NB4 (cell line): ENCODE measurements around the gene UXS1.

Source experiments
- DNase-seq: peaks from one replicate; pipeline ENCODE4 v3.0.0; 2010; ENCODE audit warnings: low read depth
- H3K4me3 ChIP-seq: one replicate; pipeline ENCODE4 v1.5.1; 2011; ENCODE audit warnings: mild to moderate bottlenecking, low read depth, low read length, moderate library complexity
- CTCF ChIP-seq: IDR thresholded peaks from one replicate; pipeline ENCODE4 v1.5.1; 2012; ENCODE audit warnings: low read depth, low read length
- MYC ChIP-seq: IDR thresholded peaks from 2 replicates; pipeline ENCODE4 v1.6.1; 2011; ENCODE audit warnings: low read depth, low read length
- POLR2A ChIP-seq: IDR thresholded peaks from 2 replicates; pipeline ENCODE4 v1.6.1; 2011; ENCODE audit warnings: mild to moderate bottlenecking; ENCODE audit not compliant: insufficient read length; ENCODE audit errors: extremely low read depth
- TF ChIP-seq, protein P1 (sequence below): IDR thresholded peaks from 2 replicates; pipeline ENCODE4 v1.6.1; 2011; ENCODE audit warnings: low read depth, low read length

Gene UXS1

GRCh38 chr2:106117882-106118684 is 76.0 kb downstream of the UXS1 start:
- DNase-seq, result no peak
- TF ChIP-seq POLR2A (no peak), MYC (no peak), CTCF (no peak)
- TF ChIP-seq, protein P1, sequence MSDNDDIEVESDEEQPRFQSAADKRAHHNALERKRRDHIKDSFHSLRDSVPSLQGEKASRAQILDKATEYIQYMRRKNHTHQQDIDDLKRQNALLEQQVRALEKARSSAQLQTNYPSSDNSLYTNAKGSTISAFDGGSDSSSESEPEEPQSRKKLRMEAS, result no peak
- H3K4me3 ChIP-seq, result no peak overlapping the region

GRCh38 chr2:106117347-106117746 is 76.8 kb downstream of the UXS1 start:
- no peak for TF ChIP-seq MYC
- TF ChIP-seq CTCF, result no peak
- no peak for TF ChIP-seq POLR2A
- TF ChIP-seq, protein P1, result no peak
- DNase-seq, result no peak
- H3K4me3 ChIP-seq, result no peak overlapping the region

GRCh38 chr2:106116248-106116647 is 77.9 kb downstream of the UXS1 start:
- no peak overlapping the region for H3K4me3 ChIP-seq
- TF ChIP-seq, protein P1, result no peak
- no peak for DNase-seq

- no peak for DNase-seq
- TF ChIP-seq CTCF (no peak), MYC (no peak), POLR2A (no peak)
- TF ChIP-seq, protein P1, result no peak
These were observed 78.4 kb downstream of the UXS1 start for GRCh38 chr2:106115665-106116064.

DNA sequence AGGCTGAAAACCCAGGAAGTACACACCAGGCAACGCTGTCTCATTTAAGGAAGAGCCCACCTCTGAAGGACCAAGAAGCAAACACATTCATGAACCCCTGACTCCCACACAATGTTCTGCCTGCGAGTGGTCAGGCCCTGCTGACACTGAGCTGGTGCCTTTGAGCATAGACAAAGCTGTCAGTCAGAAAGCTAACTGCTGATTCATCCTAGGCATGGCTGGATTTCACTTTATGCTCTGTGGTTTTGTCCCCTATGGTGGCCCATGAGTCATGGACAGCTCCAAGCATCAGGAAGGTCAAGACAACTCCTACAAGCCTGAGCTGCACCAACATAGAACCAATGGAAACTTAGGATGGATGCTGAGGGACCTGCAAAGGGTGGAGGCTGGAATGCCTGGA is 78.9 kb downstream of the UXS1 start:
- TF ChIP-seq, protein P1, result peak; percentile 54
- TF ChIP-seq MYC, result no peak
- H3K4me3 ChIP-seq, result no peak overlapping the region
- peak; percentile 94 for DNase-seq

More at GRCh38 chr2:106115665-106116064, 78.4 kb downstream of the UXS1 start:
- H3K4me3 ChIP-seq, result no peak overlapping the region

- TF ChIP-seq POLR2A (no peak), CTCF (no peak), MYC (no peak)
- TF ChIP-seq, protein P1, result no peak
- H3K4me3 ChIP-seq, result no peak overlapping the region
- DNase-seq, result no peak
These were observed 79.9 kb downstream of the UXS1 start for GRCh38 chr2:106114166-106114565.
